D721Med (cell line): ENCODE results near the gene RING1.

Experiments
- DNase-seq: peaks from one replicate; pipeline ENCODE4 v3.0.0; 2011; ENCODE audit warnings: low spot score; ENCODE audit not compliant: insufficient read length
- FAIRE-seq: peaks from 2 replicates; lab custom pipeline; 2011; peaks lifted over from hg19 to GRCh38; lab: Jason Lieb, UNC
- TF ChIP-seq, protein P1 (sequence below): IDR thresholded peaks from 2 replicates; pipeline ENCODE4 v1.5.1; 2012; ENCODE audit warnings: mild to moderate bottlenecking, control low read depth; ENCODE audit not compliant: insufficient read depth; ENCODE audit errors: missing control alignments

The RING1 gene

GRCh38 chr6:33164665-33165373 lies 43.5 kb upstream of the RING1 start:
- FAIRE-seq (no peak), DNase-seq (no peak)
- TF ChIP-seq, protein P1, sequence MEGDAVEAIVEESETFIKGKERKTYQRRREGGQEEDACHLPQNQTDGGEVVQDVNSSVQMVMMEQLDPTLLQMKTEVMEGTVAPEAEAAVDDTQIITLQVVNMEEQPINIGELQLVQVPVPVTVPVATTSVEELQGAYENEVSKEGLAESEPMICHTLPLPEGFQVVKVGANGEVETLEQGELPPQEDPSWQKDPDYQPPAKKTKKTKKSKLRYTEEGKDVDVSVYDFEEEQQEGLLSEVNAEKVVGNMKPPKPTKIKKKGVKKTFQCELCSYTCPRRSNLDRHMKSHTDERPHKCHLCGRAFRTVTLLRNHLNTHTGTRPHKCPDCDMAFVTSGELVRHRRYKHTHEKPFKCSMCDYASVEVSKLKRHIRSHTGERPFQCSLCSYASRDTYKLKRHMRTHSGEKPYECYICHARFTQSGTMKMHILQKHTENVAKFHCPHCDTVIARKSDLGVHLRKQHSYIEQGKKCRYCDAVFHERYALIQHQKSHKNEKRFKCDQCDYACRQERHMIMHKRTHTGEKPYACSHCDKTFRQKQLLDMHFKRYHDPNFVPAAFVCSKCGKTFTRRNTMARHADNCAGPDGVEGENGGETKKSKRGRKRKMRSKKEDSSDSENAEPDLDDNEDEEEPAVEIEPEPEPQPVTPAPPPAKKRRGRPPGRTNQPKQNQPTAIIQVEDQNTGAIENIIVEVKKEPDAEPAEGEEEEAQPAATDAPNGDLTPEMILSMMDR, result no peak

- TF ChIP-seq, protein P1, result no peak
Measured at GRCh38 chr6:33165581-33166258, 42.6 kb upstream of the RING1 start.

DNA sequence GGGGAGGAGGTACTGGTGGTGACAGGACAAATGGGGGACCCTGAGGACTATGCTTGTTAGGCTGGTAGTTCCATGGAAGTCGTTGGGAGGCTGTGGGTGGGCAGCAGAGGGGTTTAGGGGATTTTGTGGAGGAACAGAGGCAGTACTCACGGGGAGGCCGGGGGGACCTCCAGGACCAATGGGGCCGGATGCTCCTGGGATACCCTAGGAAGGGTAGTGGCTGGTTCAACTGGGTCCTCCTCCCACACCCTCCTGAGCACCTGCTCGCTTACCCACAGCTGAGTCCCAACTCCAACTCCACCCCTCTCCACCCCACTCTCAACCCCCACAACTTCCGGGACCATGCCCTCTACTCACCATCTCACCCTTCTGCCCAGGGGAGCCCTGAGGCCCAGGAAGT lies 41.9 kb upstream of the RING1 start:
- FAIRE-seq (no peak), DNase-seq (no peak)
- TF ChIP-seq, protein P1, result no peak

More at GRCh38 chr6:33165581-33166258, 42.6 kb upstream of the RING1 start:
- FAIRE-seq, result no peak
- no peak for DNase-seq

DNA sequence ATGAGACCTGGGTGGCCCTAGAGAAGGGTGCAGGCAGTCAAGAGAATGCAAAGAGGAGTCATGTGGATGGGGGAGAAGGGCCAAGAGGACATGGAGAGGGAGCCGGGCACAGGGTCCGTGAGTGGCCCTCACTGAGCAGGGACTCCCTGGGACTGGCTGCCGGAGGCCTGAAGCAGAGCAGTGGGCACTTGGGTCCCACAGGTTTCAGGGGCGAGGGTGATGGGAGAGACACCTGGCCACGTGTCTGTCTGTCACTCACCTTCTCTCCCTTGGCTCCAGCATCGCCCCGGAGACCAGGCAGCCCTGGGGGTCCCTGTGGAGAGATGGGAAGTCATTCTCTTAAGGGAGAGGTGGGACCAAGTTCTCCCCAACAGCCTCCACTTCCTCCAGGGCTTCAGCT lies 41.5 kb upstream of the RING1 start:
- no peak for FAIRE-seq
- TF ChIP-seq, protein P1, result no peak
- peak; percentile 16 for DNase-seq

DNA sequence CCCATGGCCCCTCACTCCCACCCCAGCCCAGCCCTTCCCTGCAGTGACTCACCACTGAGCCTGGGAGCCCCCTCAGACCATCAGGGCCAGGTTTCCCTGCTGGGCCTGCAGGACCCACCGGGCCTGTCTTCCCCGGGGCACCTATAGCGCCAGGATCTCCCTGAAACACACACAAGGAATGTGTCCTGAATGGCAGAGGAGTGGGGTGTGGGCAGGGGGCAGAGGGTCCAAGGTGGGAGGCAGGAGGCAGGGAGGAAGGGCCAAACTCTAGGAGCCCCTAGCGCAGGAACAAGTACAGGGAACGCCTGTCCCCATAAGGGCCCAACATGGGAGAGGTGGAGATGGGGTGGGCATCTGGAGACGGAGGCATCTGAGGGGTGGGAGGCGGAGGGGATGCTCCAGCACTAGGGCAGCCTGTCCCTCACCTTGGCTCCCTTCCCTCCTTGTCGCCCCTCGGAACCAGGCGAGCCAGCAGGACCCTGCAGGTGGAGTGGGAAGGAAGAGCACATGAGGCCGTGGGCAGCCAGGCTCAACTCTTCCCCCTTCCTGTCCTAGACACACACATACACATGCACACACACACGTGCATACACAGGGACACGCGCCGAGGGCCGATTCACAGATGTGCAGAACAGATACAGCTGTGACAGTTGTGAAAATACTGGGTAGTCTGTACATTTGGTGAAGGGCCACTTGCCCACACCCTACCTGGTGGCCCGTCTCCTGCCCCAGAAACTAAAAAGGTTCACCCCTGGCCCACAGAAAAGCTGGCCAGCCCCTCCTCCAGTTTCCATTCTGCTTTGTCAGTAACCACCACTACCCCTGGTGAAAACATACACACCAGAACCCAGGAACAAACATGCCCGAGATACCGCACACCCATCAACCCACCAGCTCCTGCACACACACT lies 40.7 kb upstream of the RING1 start:
- FAIRE-seq, result no peak
- no peak for DNase-seq
- TF ChIP-seq, protein P1, result no peak

DNA sequence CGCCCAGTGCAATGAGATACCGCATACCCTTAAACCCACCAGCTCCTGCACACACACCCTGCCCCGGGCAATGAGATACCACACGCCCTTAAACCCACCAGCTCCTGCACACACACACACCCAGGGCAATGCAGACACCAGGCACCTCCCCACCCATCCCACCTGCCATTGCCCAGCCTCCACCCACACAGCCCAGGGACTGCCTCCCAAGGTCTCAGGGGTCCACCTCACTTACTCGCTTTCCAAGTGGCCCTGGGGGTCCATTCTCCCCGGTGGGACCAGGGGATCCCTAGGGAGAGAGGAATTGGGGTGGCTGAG lies 40.1 kb upstream of the RING1 start:
- DNase-seq (peak; percentile 15), FAIRE-seq (no peak)
- TF ChIP-seq, protein P1, result no peak
